Activated B cell treated with CpG ODN at 0.5 μM for 24 hours (primary cell): ENCODE data around the gene MDM2. TPM values are rescaled to one million over a fixed set of nuclear protein-coding genes. Genes with fewer than 3 reads are reported as not detected.
"Not testable (repeated sequence)": the region's sequence is repeated elsewhere in the genome, so short reads cannot be mapped to it uniquely, and the experiment has no call there.

Source experiments
- ATAC-seq: fragments of 200-7000 bp; cut with Tn5 transposase; one replicate; pipeline ENCODE4 v1.10.0; 2021; ENCODE audit warnings: low read depth, mild to moderate bottlenecking, moderate library complexity
- CTCF ChIA-PET: fragments of 350-600 bp; sonication (Branson Sonifier 250); formaldehyde crosslinking; loops from one replicate; lab custom pipeline; 2021; ENCODE audit warnings: antibody characterized with exemption; lab: Charles Lee
- POLR2A ChIA-PET: fragments of 350-600 bp; sonication (Branson Sonifier 250); formaldehyde crosslinking; loops from one replicate; lab custom pipeline; 2021; ENCODE audit warnings: antibody characterized with exemption; lab: Charles Lee
- DNase-seq: peaks from one replicate; pipeline ENCODE4 v3.0.0; 2022
- H3K27ac Mint-ChIP-seq: one replicate; pipeline ENCODE4 v1.8.0; 2020; ENCODE audit warnings: mixed read lengths
- H3K27me3 Mint-ChIP-seq: one replicate; pipeline ENCODE4 v1.8.0; 2021; ENCODE audit warnings: mixed read lengths
- H3K36me3 Mint-ChIP-seq: one replicate; pipeline ENCODE4 v1.8.0; 2021; ENCODE audit warnings: low read depth, mixed read lengths
- H3K4me1 Mint-ChIP-seq: one replicate; pipeline ENCODE4 v1.8.0; 2021; ENCODE audit warnings: mixed read lengths
- H3K4me3 Mint-ChIP-seq: one replicate; pipeline ENCODE4 v1.8.0; 2020; ENCODE audit warnings: mild to moderate bottlenecking, mixed read lengths
- H3K9me3 Mint-ChIP-seq: one replicate; pipeline ENCODE4 v1.8.0; 2020; ENCODE audit warnings: mixed read lengths
- CTCF ChIP-seq: fragments of 200-600 bp; IDR thresholded peaks from one replicate; pipeline ENCODE4 v1.8.0; 2022; ENCODE audit warnings: antibody characterized with exemption, mild to moderate bottlenecking
- intact Hi-C: fragments of 100-400 bp; cut with micrococcal nuclease; formaldehyde crosslinking; loops from one replicate; pipeline ENCODE4 v1.15.1; 2024
- total RNA-seq: library from RNA; stranded (reverse); gene quantifications from 2 replicates; pipeline ENCODE4 v1.2.3, GENCODE V29; 2022

The MDM2 gene
- total RNA-seq, 1 donor from 2014 or later, result 90.8 TPM

GRCh38 chr12:68813242-68813593, 5.2 kb downstream of the MDM2 start:
- no peak overlapping the region for H3K4me3 Mint-ChIP-seq
- POLR2A ChIA-PET, result interaction anchor here (0.8 to 0.9 kb wide), 2 partner anchors 84 to 203 kb away, joined by 3 to 5 read pairs; partner anchors contain the start of gene RAP1B
- H3K4me1 Mint-ChIP-seq, result peaks cover 24% of the 10 kb centered on the region

GRCh38 chr12:68814490-68815231, 6.7 kb downstream of the MDM2 start:
- no peak for TF ChIP-seq CTCF
- Mint-ChIP-seq H3K27ac (no peak overlapping the region), H3K4me3 (no peak overlapping the region), H3K36me3 (peaks cover 67% of the 10 kb centered on the region), H3K9me3 (no peaks in the 10 kb centered on the region), H3K27me3 (no peaks in the 10 kb centered on the region), H3K4me1 (peaks cover 16% of the 10 kb centered on the region)
- no peak for ATAC-seq
- intact Hi-C loops, result loop anchor here (5.0 kb wide), 1 partner anchor 1428 kb away; the partner anchor contains the start of gene CNOT2
- no peak for DNase-seq
- ChIA-PET POLR2A (interaction anchor here (1.2 kb wide), 1 partner anchor 69 kb away, joined by 3 read pairs; the partner anchor contains the start of gene SLC35E3), CTCF (no interaction called here)

More at GRCh38 chr12:68813242-68813593, 5.2 kb downstream of the MDM2 start:
- CTCF ChIA-PET, result interaction anchor here (0.9 to 2.2 kb wide), 2 partner anchors 17 to 67 kb away, joined by 3 to 8 read pairs; partner anchors contain the start of gene SLC35E3
- H3K27me3 Mint-ChIP-seq, result no peaks in the 10 kb centered on the region
- no peaks in the 10 kb centered on the region for H3K9me3 Mint-ChIP-seq
- DNase-seq, result no peak
- no peak overlapping the region for H3K27ac Mint-ChIP-seq
- no peak for ATAC-seq
- intact Hi-C loops, result loop anchor here (5.0 kb wide), 1 partner anchor 1429 kb away; the partner anchor contains the start of gene CNOT2
- TF ChIP-seq CTCF, result no peak
- peaks cover 70% of the 10 kb centered on the region for H3K36me3 Mint-ChIP-seq

- POLR2A ChIA-PET, result interaction anchor here (1.2 kb wide), 1 partner anchor 70 kb away, joined by 3 read pairs; the partner anchor contains the start of gene SLC35E3
- Mint-ChIP-seq H3K27ac (no peak overlapping the region), H3K4me1 (peaks cover 16% of the 10 kb centered on the region), H3K27me3 (no peaks in the 10 kb centered on the region), H3K9me3 (no peaks in the 10 kb centered on the region), H3K36me3 (peaks cover 68% of the 10 kb centered on the region), H3K4me3 (no peak overlapping the region)
- ATAC-seq (no peak), DNase-seq (no peak)
- TF ChIP-seq CTCF, result no peak
- CTCF ChIA-PET, result interaction anchor here (0.5 kb wide), 1 partner anchor 439 kb away, joined by 5 read pairs; no protein-coding TSS in a partner anchor
- intact Hi-C loops, result no loop called here
Measured at GRCh38 chr12:68815232-68815927, 7.4 kb downstream of the MDM2 start.

GRCh38 chr12:68815928-68816800, 8.2 kb downstream of the MDM2 start:
- no peaks in the 10 kb centered on the region for H3K27me3 Mint-ChIP-seq
- ChIA-PET POLR2A (no interaction called here), CTCF (interaction anchor here (0.5 kb wide), 1 partner anchor 438 kb away, joined by 5 read pairs; no protein-coding TSS in a partner anchor)
- peaks cover 22% of the 10 kb centered on the region for H3K4me1 Mint-ChIP-seq
- no peak for TF ChIP-seq CTCF
- DNase-seq (no peak), ATAC-seq (no peak)
- peak overlapping the region; percentile 46 for H3K27ac Mint-ChIP-seq
- H3K9me3 Mint-ChIP-seq, result no peaks in the 10 kb centered on the region
- intact Hi-C loops, result no loop called here
- H3K36me3 Mint-ChIP-seq, result peaks cover 71% of the 10 kb centered on the region
- no peak overlapping the region for H3K4me3 Mint-ChIP-seq

- H3K27ac Mint-ChIP-seq, H3K27me3 Mint-ChIP-seq, H3K9me3 Mint-ChIP-seq, intact Hi-C loops, H3K4me3 Mint-ChIP-seq, ATAC-seq, DNase-seq: not testable (repeated sequence)
- peaks cover 16% of the 10 kb centered on the region for H3K4me1 Mint-ChIP-seq
- ChIA-PET POLR2A (interaction anchor here (1.6 kb wide), 1 partner anchor 11 kb away, joined by 6 read pairs; no protein-coding TSS in a partner anchor), CTCF (interaction anchor here (1.1 to 2.6 kb wide), 2 partner anchors 9 to 11 kb away, joined by 7 to 14 read pairs; no protein-coding TSS in a partner anchor)
- H3K36me3 Mint-ChIP-seq, result peaks cover 72% of the 10 kb centered on the region
Measured at GRCh38 chr12:68819481-68819880, 11.5 kb downstream of the MDM2 start.
